Endothelial cell of umbilical vein (primary cell): Measurements from ENCODE around the gene C3orf49. TPM values are rescaled to one million over a fixed set of nuclear protein-coding genes. Genes with fewer than 3 reads are reported as not detected.

Experiments
- BruUV-seq: library from RNA; stranded (reverse); fragments of 400-500 nt; replicated peaks from 2 replicates; lab custom pipeline; 2021; lab: Mats Ljungman, UMichigan
- CTCF ChIA-PET: fragments of 300-600, 350-600 bp; sonication (Branson Sonifier 250); formaldehyde crosslinking; loops from one replicate; lab custom pipeline; 2021; ENCODE audit warnings: antibody characterized with exemption, inconsistent platforms; lab: Charles Lee
- POLR2A ChIA-PET: fragments of 300-600, 350-600 bp; sonication (Branson Sonifier 250); formaldehyde crosslinking; loops from one replicate; lab custom pipeline; 2021; ENCODE audit warnings: antibody characterized with exemption, inconsistent platforms; lab: Charles Lee
- DNase-seq: peaks from one replicate; pipeline ENCODE4 v3.0.0-alpha.2; 2011; ENCODE audit warnings: low read depth, low spot score
- FAIRE-seq: peaks from 2 replicates; lab custom pipeline; 2011; peaks lifted over from hg19 to GRCh38; lab: Jason Lieb, UNC
- H2AFZ ChIP-seq: 2 replicates; pipeline ENCODE4 v1.6.0; 2012; ENCODE audit warnings: low read depth, low read length, control low read depth, inconsistent platforms
- H3K27ac ChIP-seq: 2 replicates; pipeline ENCODE4 v1.5.1; 2011; ENCODE audit warnings: low read depth, mild to moderate bottlenecking, control low read depth, low read length, moderate library complexity; ENCODE audit not compliant: insufficient read depth
- H3K27me3 ChIP-seq, 2 experiments: 2 replicates each; pipeline versions ENCODE4 v1.6.0 to v1.6.1; 2011; ENCODE audit warnings: low read length in 2 of 2, mixed read lengths in 1 of 2; ENCODE audit not compliant: control insufficient read depth in 2 of 2, insufficient read depth in 2 of 2
- H3K36me3 ChIP-seq, 2 experiments: 2 replicates in 1 of 2; 3 replicates in 1 of 2; pipeline ENCODE4 v1.5.1; 2011; ENCODE audit warnings: low read length in 2 of 2, mild to moderate bottlenecking in 1 of 2, moderate library complexity in 1 of 2; ENCODE audit not compliant: control insufficient read depth in 2 of 2, insufficient read depth in 2 of 2; ENCODE audit errors: extremely low read depth in 1 of 2
- H3K4me1 ChIP-seq: 3 replicates; pipeline ENCODE4 v1.5.1; 2011; ENCODE audit warnings: mild to moderate bottlenecking, low read length; ENCODE audit not compliant: control insufficient read depth, insufficient read depth; ENCODE audit errors: extremely low read depth
- H3K4me2 ChIP-seq: 2 replicates; pipeline ENCODE4 v1.6.1; 2011; ENCODE audit warnings: low read length, control low read depth, mixed read lengths; ENCODE audit not compliant: insufficient read depth
- H3K4me3 ChIP-seq, 3 experiments: fragments of 200-600 bp in 1 of 3; sonication (generic), shearing (Covaris generic) in 1 of 3; replicated peaks in 1 of 3; 2 replicates each; pipeline ENCODE4 v1.5.1; 2011 to 2016; ENCODE audit warnings: control low read depth in 3 of 3, low read length in 3 of 3, mild to moderate bottlenecking in 2 of 3, inconsistent platforms in 1 of 3, low read depth in 1 of 3, moderate library complexity in 1 of 3; ENCODE audit not compliant: insufficient read depth in 1 of 3
- H3K79me2 ChIP-seq: 2 replicates; pipeline ENCODE4 v1.6.0; 2012; ENCODE audit warnings: low read length, inconsistent platforms; ENCODE audit not compliant: control insufficient read depth, insufficient read depth
- H3K9ac ChIP-seq: replicated peaks from 2 replicates; pipeline ENCODE3; 2011; ENCODE audit warnings: low read length, control low read depth; ENCODE audit not compliant: insufficient read depth; ENCODE audit errors: extremely low read depth
- H3K9me1 ChIP-seq: replicated peaks from 3 replicates; pipeline ENCODE4 v1.6.0; 2011; ENCODE audit warnings: mild to moderate bottlenecking, low read length; ENCODE audit not compliant: control insufficient read depth, insufficient read depth; ENCODE audit errors: extremely low read depth
- H3K9me3 ChIP-seq: replicated peaks from 2 replicates; pipeline ENCODE4 v1.5.1; 2012; ENCODE audit warnings: low read length, inconsistent platforms; ENCODE audit not compliant: control insufficient read depth, insufficient read depth
- H4K20me1 ChIP-seq: replicated peaks from 2 replicates; pipeline ENCODE3; 2011; ENCODE audit warnings: mild to moderate bottlenecking, low read length; ENCODE audit not compliant: control insufficient read depth, insufficient read depth; ENCODE audit errors: extremely low read depth
- CTCF ChIP-seq, 2 donors: IDR thresholded peaks; 1 replicate in 1 of 2; 2 replicates in 1 of 2; pipeline ENCODE4 v1.5.1; 2011; ENCODE audit warnings: low read length in 2 of 2, mild to moderate bottlenecking in 2 of 2, moderate library complexity in 2 of 2, control low read depth in 1 of 2, inconsistent platforms in 1 of 2, low read depth in 1 of 2; ENCODE audit not compliant: insufficient read depth in 1 of 2; ENCODE audit errors: extremely low read depth in 1 of 2
- EZH2 ChIP-seq: IDR thresholded peaks from 2 replicates; pipeline ENCODE4 v1.6.1; 2012; ENCODE audit warnings: borderline replicate concordance, low read depth, mild to moderate bottlenecking, moderate library complexity, low read length, inconsistent platforms; ENCODE audit not compliant: severe bottlenecking
- FOS ChIP-seq: IDR thresholded peaks from 2 replicates; pipeline ENCODE4 v1.6.1; 2011; ENCODE audit warnings: mild to moderate bottlenecking, low read length, moderate library complexity, borderline replicate concordance; ENCODE audit not compliant: insufficient read depth
- GATA2 ChIP-seq: IDR thresholded peaks from 2 replicates; pipeline ENCODE4 v1.7.0; 2011; ENCODE audit warnings: low read depth, mild to moderate bottlenecking, moderate library complexity, mixed read lengths, low read length; ENCODE audit not compliant: insufficient read length, insufficient read depth
- JUN ChIP-seq: IDR thresholded peaks from 2 replicates; pipeline ENCODE4 v1.6.1; 2011; ENCODE audit warnings: borderline replicate concordance, low read depth; ENCODE audit not compliant: insufficient read length, insufficient read depth
- MAX ChIP-seq: IDR thresholded peaks from 2 replicates; pipeline ENCODE4 v1.6.1; 2011; ENCODE audit not compliant: insufficient read depth, insufficient read length
- MYC ChIP-seq: IDR thresholded peaks from one replicate; pipeline ENCODE4 v1.6.1; 2011; ENCODE audit warnings: mild to moderate bottlenecking, low read depth, low read length
- POLR2A ChIP-seq: IDR thresholded peaks from 2 replicates; pipeline ENCODE4 v1.6.1; 2012; ENCODE audit warnings: low read depth, mild to moderate bottlenecking, control low read depth, low read length
- POLR2AphosphoS5 ChIP-seq: IDR thresholded peaks from 2 replicates; pipeline ENCODE4 v1.6.1; 2012; ENCODE audit warnings: low read depth, mild to moderate bottlenecking, control low read depth, low read length, moderate library complexity; ENCODE audit not compliant: insufficient read depth
- dilution Hi-C: fragments of 300-500 bp; cut with MboI; formaldehyde crosslinking; loops from one replicate; pipeline ENCODE4 v1.15.0; 2019; ENCODE audit warnings: low sequenced_read_pairs; ENCODE audit not compliant: extremely low pct_ligation_motif_present
- intact Hi-C: fragments of 100-400 bp; cut with micrococcal nuclease; formaldehyde crosslinking; loops from one replicate; pipeline ENCODE4 v1.10.0; 2022
- polyA plus RNA-seq, 4 experiments: library from polyadenylated mRNA; depleted of rRNA in 3 of 4; stranded (reverse) in 3 of 4; unstranded in 1 of 4; fragments of >200 nt; gene quantifications; 2 replicates each; pipeline versions ENCODE4 v1.2.1 to v1.2.3, GENCODE V29; 2011 to 2012; ENCODE audit warnings: missing spikeins in 1 of 4
- total RNA-seq: library from RNA; stranded (reverse); gene quantifications from 2 replicates; pipeline ENCODE4 v1.2.3, GENCODE V29; 2021

C3orf49 gene
- total and polyA plus RNA-seq, 2 donors (not counting 3 experiments of a cell fraction or from before 2014, with no cell fraction given) = not detected

- no peak for FAIRE-seq
- H3K27ac ChIP-seq = no peak overlapping the region
- no peaks in the 10 kb centered on the region for H3K9me3 ChIP-seq
- POLR2A ChIA-PET = no interaction called here
- no peak overlapping the region for H3K4me3 ChIP-seq
- no peak overlapping the region for H2AFZ ChIP-seq
- no TSS peak for BruUV-seq
- no peaks in the 10 kb centered on the region for H3K27me3 ChIP-seq
- H3K9me1 ChIP-seq = no peaks in the 10 kb centered on the region
- peaks cover 24% of the 10 kb centered on the region for H3K4me1 ChIP-seq
- dilution Hi-C loops = no loop called here
- CTCF ChIA-PET = interaction anchor here (1.5 kb wide), 1 partner anchor 10 kb away, joined by 5 read pairs; no protein-coding TSS in a partner anchor
- peaks cover 79% of the 10 kb centered on the region for H3K79me2 ChIP-seq
- H3K4me2 ChIP-seq = no peak overlapping the region
- no peak overlapping the region for H3K9ac ChIP-seq
- intact Hi-C loops = loop anchor here (5.0 kb wide), 1 partner anchor 102 kb away; no protein-coding TSS in a partner anchor
- no peaks in the 10 kb centered on the region for H4K20me1 ChIP-seq
- no peaks in the 10 kb centered on the region for H3K36me3 ChIP-seq
- TF ChIP-seq CTCF (IDR thresholded peaks at IDR 0.05; ENCODE audit: extremely low read depth in 1 of 2, insufficient read depth in 1 of 2, low read depth in 1 of 2, low read length in 2 of 2) (no peak), MYC (no peak)
- DNase-seq = no peak
These were observed 41.7 kb downstream of the C3orf49 start for GRCh38 chr3:63860776-63861175.

DNA sequence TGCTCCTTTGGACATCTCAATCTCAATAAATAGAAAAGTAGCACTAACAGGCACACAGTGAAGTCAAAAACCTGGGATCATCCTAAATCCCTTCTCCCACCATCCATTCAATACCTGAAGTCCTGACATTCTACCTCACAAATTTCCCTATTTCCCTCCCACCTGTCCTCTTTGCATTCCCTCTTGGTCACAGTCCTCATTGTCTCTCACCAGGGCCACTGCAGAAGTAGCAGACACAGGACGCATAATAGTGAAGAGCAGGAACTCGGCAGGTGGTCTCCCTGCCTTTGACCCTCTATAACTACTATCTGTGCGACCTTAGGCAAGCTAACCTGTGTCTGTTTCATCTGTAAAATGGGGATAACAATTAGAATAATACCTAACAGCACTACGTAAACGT, 42.2 kb downstream of the C3orf49 start:
- H4K20me1 ChIP-seq = no peaks in the 10 kb centered on the region
- H3K79me2 ChIP-seq = peaks cover 77% of the 10 kb centered on the region
- H3K9ac ChIP-seq = no peak overlapping the region
- H3K9me1 ChIP-seq = no peaks in the 10 kb centered on the region
- TF ChIP-seq FOS = no peak
- TF ChIP-seq JUN = no peak
- no peak for TF ChIP-seq POLR2A
- TF ChIP-seq CTCF (IDR thresholded peaks at IDR 0.05; ENCODE audit: extremely low read depth in 1 of 2, insufficient read depth in 1 of 2, low read depth in 1 of 2, low read length in 2 of 2) = no peak
- no peak for TF ChIP-seq MAX
- TF ChIP-seq POLR2AphosphoS5 = no peak
- TF ChIP-seq GATA2 = no peak
- no peak for TF ChIP-seq MYC
- no peak for TF ChIP-seq EZH2
- BruUV-seq = no TSS peak
- H3K27me3 ChIP-seq = no peaks in the 10 kb centered on the region
- no peak for FAIRE-seq
- no peaks in the 10 kb centered on the region for H3K9me3 ChIP-seq
- ChIA-PET CTCF (no interaction called here), POLR2A (no interaction called here)
- H2AFZ ChIP-seq = no peak overlapping the region
- H3K4me3 ChIP-seq = no peak overlapping the region
- H3K27ac ChIP-seq = no peak overlapping the region
- H3K36me3 ChIP-seq = no peaks in the 10 kb centered on the region
- H3K4me2 ChIP-seq = no peak overlapping the region
- intact Hi-C loops = loop anchor here (5.0 kb wide), 1 partner anchor 101 kb away; no protein-coding TSS in a partner anchor
- no peak for DNase-seq
- H3K4me1 ChIP-seq = peaks cover 24% of the 10 kb centered on the region
- dilution Hi-C loops = no loop called here
